ENCODE measurements around the gene PVRIG. TPM values are rescaled to one million over a fixed set of nuclear protein-coding genes. Genes with fewer than 3 reads are reported as not detected.
"Not testable (repeated sequence)": the region's sequence is repeated elsewhere in the genome, so short reads cannot be mapped to it uniquely, and the experiment has no call there.

Gene PVRIG
- not detected for total RNA-seq

GRCh38 chr7:100219801-100220585 lies at the start of gene PVRIG:
TSS of gene PVRIG (plus strand) at chr7:100219949. CDS start at chr7:100219971, 22 bp downstream.
- not testable (repeated sequence) for DNase-seq

GRCh38 chr7:100170101-100170897 lies 49.5 kb upstream of the PVRIG start:
- DNase-seq, result no peak

GRCh38 chr7:100171087-100171681 lies 48.6 kb upstream of the PVRIG start:
- no peak for DNase-seq

GRCh38 chr7:100171840-100172239 lies 47.9 kb upstream of the PVRIG start:
- DNase-seq, result no peak

- DNase-seq, result no peak
Measured at GRCh38 chr7:100173806-100174495, 45.8 kb upstream of the PVRIG start.

GRCh38 chr7:100174582-100174981 lies 45.2 kb upstream of the PVRIG start:
- no peak for DNase-seq

GRCh38 chr7:100175296-100175935 lies 44.3 kb upstream of the PVRIG start:
- DNase-seq, result no peak

- no peak for DNase-seq
Measured at GRCh38 chr7:100176096-100177044, 43.4 kb upstream of the PVRIG start.

GRCh38 chr7:100177045-100178001 lies 42.4 kb upstream of the PVRIG start, which contains the start of the genes GPC2 and STAG3:
TSS of gene GPC2 (minus strand) at chr7:100177381. CDS start at chr7:100177199, 182 bp downstream.
TSS of gene STAG3 (plus strand) at chr7:100177918. CDS start at chr7:100180557, 2,639 bp downstream.
- DNase-seq, result peak; percentile 93

- DNase-seq, result not testable (repeated sequence)
Measured at GRCh38 chr7:100180084-100180483, 39.7 kb upstream of the PVRIG start.

- DNase-seq, result not testable (repeated sequence)
Measured at GRCh38 chr7:100182616-100183015, 37.1 kb upstream of the PVRIG start.

GRCh38 chr7:100183090-100183489 lies 36.7 kb upstream of the PVRIG start:
- not testable (repeated sequence) for DNase-seq

- no peak for DNase-seq
Measured at GRCh38 chr7:100185726-100186125, 34.0 kb upstream of the PVRIG start.

GRCh38 chr7:100189061-100189460 lies 30.7 kb upstream of the PVRIG start:
- no peak for DNase-seq

- peak; percentile 13 for DNase-seq
Measured at GRCh38 chr7:100190048-100190711, 29.6 kb upstream of the PVRIG start.

- DNase-seq, result no peak
Measured at GRCh38 chr7:100191775-100192174, 28.0 kb upstream of the PVRIG start.

GRCh38 chr7:100192281-100192862 lies 27.4 kb upstream of the PVRIG start:
- DNase-seq, result not testable (repeated sequence)

- no peak for DNase-seq
Measured at GRCh38 chr7:100192969-100193368, 26.8 kb upstream of the PVRIG start.

Data from skin of body (tissue), 2 donors.